Epithelial cell of esophagus (primary cell): ENCODE results near the gene AOPEP.

ENCODE experiments used
- DNase-seq: peaks from one replicate; pipeline ENCODE4 v3.0.0; 2010; ENCODE audit warnings: low read depth
- H3K4me3 ChIP-seq: 2 replicates; pipeline ENCODE4 v1.5.1; 2011; ENCODE audit warnings: mild to moderate bottlenecking, low read length, control low read depth
- TF ChIP-seq, protein P1 (sequence below): IDR thresholded peaks from 2 replicates; pipeline ENCODE4 v1.5.1; 2011; ENCODE audit warnings: low read depth, mild to moderate bottlenecking, low read length, control low read depth, inconsistent platforms; ENCODE audit not compliant: insufficient read depth; ENCODE audit errors: missing control alignments

Gene AOPEP

DNA sequence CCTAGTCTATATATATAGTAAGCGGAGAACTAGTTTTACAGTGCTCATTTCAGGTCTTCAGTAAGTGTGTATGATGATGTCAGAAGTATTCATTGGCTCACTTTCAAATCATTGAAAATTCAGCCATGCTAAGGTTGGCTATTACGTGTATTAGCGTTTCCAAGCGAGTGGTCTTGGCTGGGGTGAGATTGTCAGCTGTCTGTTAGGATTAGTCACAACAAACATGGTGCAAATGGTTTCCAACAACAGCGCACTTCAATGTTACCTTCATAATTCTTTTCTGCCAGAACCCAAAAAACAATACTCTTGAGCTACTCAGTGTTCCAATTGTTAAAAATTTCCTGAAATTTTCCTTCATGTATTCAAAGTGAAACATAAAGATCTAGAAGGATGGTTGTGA, 283.0 kb downstream of the AOPEP start:
- DNase-seq = peak; percentile 32
- TF ChIP-seq, protein P1, sequence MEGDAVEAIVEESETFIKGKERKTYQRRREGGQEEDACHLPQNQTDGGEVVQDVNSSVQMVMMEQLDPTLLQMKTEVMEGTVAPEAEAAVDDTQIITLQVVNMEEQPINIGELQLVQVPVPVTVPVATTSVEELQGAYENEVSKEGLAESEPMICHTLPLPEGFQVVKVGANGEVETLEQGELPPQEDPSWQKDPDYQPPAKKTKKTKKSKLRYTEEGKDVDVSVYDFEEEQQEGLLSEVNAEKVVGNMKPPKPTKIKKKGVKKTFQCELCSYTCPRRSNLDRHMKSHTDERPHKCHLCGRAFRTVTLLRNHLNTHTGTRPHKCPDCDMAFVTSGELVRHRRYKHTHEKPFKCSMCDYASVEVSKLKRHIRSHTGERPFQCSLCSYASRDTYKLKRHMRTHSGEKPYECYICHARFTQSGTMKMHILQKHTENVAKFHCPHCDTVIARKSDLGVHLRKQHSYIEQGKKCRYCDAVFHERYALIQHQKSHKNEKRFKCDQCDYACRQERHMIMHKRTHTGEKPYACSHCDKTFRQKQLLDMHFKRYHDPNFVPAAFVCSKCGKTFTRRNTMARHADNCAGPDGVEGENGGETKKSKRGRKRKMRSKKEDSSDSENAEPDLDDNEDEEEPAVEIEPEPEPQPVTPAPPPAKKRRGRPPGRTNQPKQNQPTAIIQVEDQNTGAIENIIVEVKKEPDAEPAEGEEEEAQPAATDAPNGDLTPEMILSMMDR = no peak
- H3K4me3 ChIP-seq = peak overlapping the region; percentile 11

DNA sequence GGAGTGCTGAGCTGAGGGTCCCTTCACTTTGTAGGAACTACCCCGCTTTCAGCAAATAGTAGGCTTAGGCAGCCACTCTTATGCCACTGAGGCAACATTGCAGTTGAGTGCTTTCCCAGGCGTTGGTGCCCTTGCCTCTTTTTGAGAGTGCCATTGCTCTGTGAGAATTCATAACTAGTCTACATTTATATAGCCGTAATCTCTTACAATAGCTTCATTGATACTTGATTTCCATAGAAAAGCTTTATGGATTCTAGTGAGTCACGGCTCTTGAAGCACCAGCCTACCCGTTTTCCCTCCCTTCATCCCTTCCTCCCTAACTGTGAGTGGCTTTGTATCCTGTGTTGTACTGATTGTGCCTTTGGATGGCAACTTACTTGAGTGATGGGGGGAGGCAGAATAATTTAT, 283.9 kb downstream of the AOPEP start:
- TF ChIP-seq, protein P1 = no peak
- H3K4me3 ChIP-seq = no peak overlapping the region
- DNase-seq = no peak

DNA sequence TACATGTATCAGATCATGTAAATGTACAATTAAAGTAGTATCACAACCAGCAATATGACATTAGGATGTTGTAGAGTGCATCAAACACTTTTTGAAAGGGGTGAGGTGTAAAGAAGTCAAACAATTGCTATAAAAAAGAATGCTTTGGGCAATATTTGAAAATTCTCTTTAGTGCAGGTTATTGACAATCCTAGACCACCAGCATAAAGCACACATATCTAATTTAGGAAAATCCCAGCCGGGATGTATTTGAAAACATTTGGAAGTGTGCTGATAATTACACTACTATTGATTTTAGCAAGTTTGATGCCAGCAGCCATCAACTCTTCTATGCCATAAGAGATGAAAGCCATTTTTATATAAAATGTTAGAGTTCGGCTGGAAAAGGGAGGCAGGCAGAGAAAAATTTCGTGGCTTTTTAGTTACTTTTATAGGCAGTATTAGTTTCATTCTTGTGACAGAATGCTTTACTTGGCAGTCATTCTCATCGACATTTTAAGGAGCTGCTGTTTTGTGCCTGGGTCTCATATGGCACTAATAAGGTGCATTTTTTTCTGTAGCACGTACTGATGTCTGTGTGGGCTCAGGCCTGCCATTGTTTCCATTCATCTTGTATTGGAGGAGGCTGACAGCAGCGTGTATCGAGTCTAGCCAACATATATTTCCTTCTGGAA, 285.7 kb downstream of the AOPEP start:
- TF ChIP-seq, protein P1 = no peak
- H3K4me3 ChIP-seq = no peak overlapping the region
- DNase-seq = no peak

DNA sequence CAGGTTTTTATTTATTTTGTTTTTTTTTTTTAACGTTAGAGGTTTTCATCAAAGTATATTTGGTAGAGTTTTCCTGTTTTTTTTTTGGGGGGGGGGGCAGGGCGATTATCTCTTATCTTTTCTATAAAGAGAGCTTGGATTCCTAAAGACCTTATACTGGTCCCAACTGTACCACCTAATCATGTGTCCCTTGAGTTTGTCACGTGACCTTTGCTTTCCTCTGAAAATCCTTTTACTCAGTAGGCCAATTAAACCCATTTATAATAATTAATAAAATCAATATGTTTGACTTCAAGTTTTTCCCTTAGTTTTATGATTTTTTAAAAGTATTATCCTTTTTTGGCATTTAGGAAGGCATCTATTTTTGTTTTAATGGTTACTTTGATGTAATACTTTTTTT, 286.4 kb downstream of the AOPEP start:
- no peak for DNase-seq
- H3K4me3 ChIP-seq = no peak overlapping the region
- TF ChIP-seq, protein P1 = no peak

DNA sequence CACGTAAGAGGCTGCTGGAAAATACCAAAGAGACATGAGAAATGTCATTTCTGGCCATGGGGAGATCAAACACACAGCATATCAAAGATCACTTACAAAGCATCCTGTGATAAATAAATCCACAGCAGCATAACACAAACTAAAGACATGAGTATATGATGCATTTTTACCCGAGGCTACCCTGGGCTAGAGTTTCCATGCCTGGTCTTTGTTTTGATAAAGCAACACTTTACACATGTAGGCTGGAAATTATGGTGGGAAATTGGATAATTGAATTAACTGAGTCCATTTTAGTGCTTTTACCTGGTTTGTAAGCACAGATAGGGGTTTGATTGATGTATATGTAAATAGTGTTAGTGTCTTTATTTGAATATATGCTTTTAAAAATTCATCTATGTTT, 288.4 kb downstream of the AOPEP start:
- no peak for DNase-seq
- TF ChIP-seq, protein P1 = no peak
- no peak overlapping the region for H3K4me3 ChIP-seq

DNA sequence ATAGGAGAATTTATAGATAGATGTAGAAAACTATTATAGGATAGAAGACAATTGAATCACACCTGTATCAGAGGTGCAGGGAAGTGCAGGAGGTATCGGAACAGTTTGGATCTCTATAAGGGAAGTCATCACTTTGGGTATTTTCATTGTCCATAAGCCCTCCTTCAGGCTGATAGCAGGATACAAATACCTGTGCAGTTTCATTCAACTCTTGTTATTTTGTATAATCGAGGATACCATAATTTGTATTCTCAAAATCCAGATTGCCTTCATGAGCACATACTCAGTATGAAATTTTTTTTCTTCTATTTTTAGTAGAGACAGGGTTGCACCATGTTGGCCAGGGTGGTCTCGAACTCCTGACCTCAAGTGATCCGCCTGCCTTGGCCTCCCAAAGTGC, 289.1 kb downstream of the AOPEP start:
- no peak overlapping the region for H3K4me3 ChIP-seq
- TF ChIP-seq, protein P1 = no peak
- no peak for DNase-seq

DNA sequence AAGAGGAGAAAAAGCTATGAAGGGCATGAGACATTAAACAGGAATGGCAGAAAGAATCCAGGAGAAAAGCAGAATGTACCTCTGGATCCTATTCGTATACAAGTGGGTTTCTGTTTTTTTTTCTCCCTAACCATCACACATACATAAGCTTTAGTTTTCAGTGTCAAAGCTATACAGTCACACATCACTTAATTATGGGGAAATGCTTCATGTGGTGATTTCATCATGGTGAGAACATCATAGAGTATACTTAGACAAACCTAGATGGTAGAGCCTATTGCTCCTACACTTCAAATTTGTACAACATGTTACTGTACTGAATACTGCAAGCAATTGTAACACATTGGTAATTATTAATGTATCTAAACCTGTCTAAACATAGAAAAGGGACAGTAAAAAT, 290.6 kb downstream of the AOPEP start:
- peak; percentile 79 for DNase-seq
- TF ChIP-seq, protein P1 = no peak
- no peak overlapping the region for H3K4me3 ChIP-seq
